ENCODE results near the gene KRT6A.
"Not testable (repeated sequence)": the region's sequence is repeated elsewhere in the genome, so short reads cannot be mapped to it uniquely, and the experiment has no call there.

Gene KRT6A

DNA sequence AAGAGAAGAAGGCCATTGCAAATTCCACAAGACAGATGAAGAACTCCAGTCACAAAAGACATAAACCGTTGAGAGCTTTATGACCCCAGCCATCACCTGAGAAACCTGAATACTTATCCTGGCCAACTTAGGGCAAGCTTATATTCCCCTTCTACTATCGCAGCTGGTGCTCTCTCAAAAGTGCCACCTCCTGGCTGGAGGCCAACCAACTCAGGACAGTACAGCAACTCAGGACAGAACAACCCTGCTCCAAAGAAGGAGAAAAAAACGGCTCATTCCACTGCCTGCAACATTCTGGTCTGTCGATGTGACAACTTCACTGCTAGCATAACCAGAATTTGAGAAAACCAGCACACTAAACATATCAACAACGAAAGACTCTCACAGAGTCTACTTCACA lies 31.4 kb downstream of the KRT6A start:
- H3K4me3 ChIP-seq (ENCODE audit: low read length), result no peak overlapping the region
- no peak for DNase-seq (ENCODE audit: low read depth)
- TF ChIP-seq, protein P1, sequence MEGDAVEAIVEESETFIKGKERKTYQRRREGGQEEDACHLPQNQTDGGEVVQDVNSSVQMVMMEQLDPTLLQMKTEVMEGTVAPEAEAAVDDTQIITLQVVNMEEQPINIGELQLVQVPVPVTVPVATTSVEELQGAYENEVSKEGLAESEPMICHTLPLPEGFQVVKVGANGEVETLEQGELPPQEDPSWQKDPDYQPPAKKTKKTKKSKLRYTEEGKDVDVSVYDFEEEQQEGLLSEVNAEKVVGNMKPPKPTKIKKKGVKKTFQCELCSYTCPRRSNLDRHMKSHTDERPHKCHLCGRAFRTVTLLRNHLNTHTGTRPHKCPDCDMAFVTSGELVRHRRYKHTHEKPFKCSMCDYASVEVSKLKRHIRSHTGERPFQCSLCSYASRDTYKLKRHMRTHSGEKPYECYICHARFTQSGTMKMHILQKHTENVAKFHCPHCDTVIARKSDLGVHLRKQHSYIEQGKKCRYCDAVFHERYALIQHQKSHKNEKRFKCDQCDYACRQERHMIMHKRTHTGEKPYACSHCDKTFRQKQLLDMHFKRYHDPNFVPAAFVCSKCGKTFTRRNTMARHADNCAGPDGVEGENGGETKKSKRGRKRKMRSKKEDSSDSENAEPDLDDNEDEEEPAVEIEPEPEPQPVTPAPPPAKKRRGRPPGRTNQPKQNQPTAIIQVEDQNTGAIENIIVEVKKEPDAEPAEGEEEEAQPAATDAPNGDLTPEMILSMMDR (conservative IDR thresholded peaks at IDR 0.05; ENCODE audit: low read length), result no peak

DNA sequence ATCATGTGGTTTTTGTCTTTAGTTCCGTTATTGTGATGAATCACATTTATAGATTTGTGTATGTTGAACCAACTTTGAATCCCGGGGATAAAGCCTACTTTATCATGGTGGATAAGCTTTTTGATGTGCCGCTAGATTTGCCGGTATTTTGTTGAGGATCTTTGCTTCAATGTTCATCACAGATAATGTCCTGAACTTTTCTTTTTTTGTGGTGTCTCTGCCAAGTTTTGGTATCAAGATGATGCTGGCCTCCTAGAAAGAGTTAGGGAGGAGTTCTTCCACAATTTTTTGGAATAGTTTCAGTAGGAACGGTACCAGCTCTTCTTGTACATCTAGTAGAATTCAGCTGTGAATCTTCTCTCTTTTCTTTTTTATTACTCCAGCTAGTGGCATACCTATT lies 34.2 kb downstream of the KRT6A start:
- DNase-seq (ENCODE audit: low read depth), result no peak
- TF ChIP-seq, protein P1 (conservative IDR thresholded peaks at IDR 0.05; ENCODE audit: low read length), result no peak
- H3K4me3 ChIP-seq (ENCODE audit: low read length), result no peak overlapping the region

DNA sequence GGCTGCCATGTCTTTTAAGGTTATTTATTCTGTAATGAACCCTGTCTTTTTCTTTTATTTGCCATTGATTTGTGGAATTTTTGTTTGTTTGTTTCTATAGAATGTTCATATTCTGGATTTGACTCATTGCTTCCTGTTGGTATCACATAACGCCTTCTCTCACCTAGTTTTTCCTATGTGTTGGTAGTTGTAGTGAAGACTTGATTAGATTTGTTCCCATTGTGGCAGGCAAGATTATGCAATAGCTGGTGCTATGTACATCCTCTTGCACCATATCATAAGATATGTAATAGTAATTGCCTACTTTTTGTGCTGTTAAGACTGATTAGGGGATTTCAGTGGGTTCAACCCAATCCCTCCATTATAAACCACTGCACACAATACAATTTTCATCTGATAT lies 37.2 kb downstream of the KRT6A start:
- TF ChIP-seq, protein P1 (conservative IDR thresholded peaks at IDR 0.05; ENCODE audit: low read length), result no peak

DNA sequence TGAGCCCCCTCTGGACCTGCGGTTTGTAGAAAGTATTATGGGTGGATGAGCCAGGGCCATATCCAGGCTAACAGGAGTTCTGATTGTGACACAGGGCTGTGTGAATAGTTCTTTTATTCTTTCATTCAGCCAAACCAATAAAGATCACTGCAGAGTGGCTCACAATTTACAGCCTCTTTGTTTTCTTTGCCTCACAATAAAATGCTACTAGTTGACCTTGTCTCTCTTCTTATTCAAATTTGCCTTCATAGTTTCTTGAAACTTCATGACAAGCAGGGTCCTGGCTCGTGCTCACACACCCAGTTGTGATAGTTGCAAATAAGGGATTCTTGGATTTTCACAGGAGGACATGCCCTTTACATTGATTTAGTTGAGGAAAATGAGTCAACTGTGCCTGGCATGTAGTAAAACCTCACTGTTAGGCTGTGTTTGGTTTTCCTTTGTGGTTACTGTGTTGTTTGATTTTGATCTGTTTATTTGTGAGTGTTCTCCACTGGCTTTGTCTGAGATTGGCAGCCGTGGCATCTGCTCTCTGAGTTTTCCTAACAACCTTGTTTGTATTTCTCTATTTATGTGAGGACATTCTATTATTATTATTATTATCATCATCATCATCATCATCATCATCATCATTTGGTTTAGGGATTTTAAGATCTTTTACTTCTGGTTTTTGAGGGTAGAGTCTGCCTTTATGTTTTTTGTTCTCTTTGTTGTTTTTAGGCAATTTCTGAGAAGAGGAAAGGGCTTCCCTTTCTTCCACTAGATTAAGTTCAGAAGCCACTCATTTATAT lies 38.5 kb downstream of the KRT6A start:
- TF ChIP-seq, protein P1 (conservative IDR thresholded peaks at IDR 0.05; ENCODE audit: low read length), result no peak
- no peak for DNase-seq (ENCODE audit: low read depth)
- no peak overlapping the region for H3K4me3 ChIP-seq (ENCODE audit: low read length)

More for the DNA sequence above, 37.2 kb downstream of the KRT6A start:
- DNase-seq (ENCODE audit: low read depth), result no peak
- no peak overlapping the region for H3K4me3 ChIP-seq (ENCODE audit: low read length)

DNA sequence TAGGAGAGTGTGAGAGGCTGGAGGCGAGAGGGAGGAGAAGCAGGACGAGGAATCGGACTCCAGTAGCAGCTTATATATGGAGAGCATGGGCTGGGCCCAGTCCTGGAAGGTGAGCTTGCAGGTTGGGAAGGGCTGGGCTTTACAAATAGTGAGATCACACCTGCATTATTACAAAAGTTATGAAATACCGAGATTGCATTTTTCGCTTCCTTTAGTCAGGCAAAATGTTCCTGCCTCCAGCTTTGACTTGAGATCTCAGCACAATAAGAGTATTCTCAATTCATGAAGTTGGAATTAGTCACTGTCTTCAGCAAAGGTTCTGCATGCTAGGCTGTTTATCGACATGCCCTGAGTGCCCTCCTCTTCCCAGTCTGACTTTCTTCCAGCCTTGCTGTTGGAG lies 41.0 kb downstream of the KRT6A start, which contains the start of gene KRT6B:
KRT6B (minus strand) TSS at position 46 of the 400 bp plus-strand sequence. CDS start 68 bp downstream, outside the sequence.
- no peak within 1 kb of the TSS for H3K4me3 ChIP-seq (ENCODE audit: low read length)
- DNase-seq (ENCODE audit: low read depth), result no peak
- TF ChIP-seq, protein P1 (conservative IDR thresholded peaks at IDR 0.05; ENCODE audit: low read length), result no peak

DNA sequence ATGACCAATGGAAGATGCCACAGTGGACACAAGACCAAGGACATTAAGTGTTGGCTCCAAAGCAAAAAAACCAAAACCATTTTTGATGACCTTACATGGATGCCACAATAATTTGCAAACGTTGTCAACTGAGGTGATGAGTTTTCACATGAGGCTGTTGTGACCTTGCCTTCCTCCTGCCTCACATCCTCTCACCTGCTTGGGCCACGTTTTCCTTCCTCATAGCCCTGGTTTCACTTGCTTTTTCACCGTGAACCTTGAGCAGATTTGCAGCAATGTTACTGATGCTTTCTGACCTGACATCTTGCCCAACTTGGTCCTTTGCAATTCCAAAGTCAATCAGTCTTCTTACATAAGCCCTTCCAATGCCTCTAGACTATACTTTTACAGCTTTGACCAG lies 44.8 kb downstream of the KRT6A start:
- no peak overlapping the region for H3K4me3 ChIP-seq (ENCODE audit: low read length)
- TF ChIP-seq, protein P1 (conservative IDR thresholded peaks at IDR 0.05; ENCODE audit: low read length), result no peak
- DNase-seq (ENCODE audit: low read depth), result no peak

DNA sequence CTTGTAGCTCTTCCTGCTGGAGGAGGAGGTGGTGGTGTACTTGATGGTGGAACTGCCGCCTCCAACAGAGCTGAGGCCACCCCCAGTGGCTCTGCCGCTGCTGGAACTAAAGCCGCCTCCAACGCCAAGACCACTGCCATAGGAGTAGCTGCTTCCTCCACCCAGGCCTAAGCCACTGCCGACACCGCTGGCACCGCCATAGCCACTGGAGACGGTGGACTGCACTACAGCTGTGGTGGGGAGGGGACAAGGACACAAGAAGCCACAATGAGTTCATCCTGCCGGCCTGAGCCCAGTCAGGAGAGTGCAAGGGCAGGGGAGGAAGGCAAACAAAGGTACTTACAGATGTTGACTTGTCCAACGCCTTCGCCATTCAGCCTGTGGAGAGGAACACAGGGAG lies 45.9 kb downstream of the KRT6A start:
- not testable (repeated sequence) for H3K4me3 ChIP-seq (ENCODE audit: low read length); DNase-seq (ENCODE audit: low read depth)

Data from AG10803 (cell line).